Left colon (tissue), 2 donors: Measurements from ENCODE around the gene DNM1. TPM values are rescaled to one million over a fixed set of nuclear protein-coding genes. Genes with fewer than 3 reads are reported as not detected.
A peak's percentile ranks its signal among the peaks of the same experiment; 100 is the strongest.
"Not testable (repeated sequence)": the region's sequence is repeated elsewhere in the genome, so short reads cannot be mapped to it uniquely, and the experiment has no call there.

Experiments used
- ATAC-seq: fragments of 200-7000 bp; cut with Tn5 transposase; one replicate; pipeline ENCODE4 v1.9.1; 2020; ENCODE audit warnings: mild to moderate bottlenecking, moderate library complexity
- DNase-seq, 2 donors: peaks; one replicate each; pipeline ENCODE4 v3.0.0-alpha.2; 2020
- intact Hi-C, 2 donors: fragments of 100-400 bp; cut with DNase I in 1 of 2; cut with micrococcal nuclease in 1 of 2; formaldehyde crosslinking; loops; one replicate each; pipeline versions ENCODE4 v1.11.2 to v1.14.0; 2022; cut with DNase I, micrococcal nuclease
- total RNA-seq, 2 donors: library from RNA; stranded (reverse); fragmentation: NEBNext Ultra II Directional; extraction: Animal tissue kit (Norgen Biotek cat#: 25700); gene quantifications; one replicate each; pipeline ENCODE4 v1.2.1, GENCODE V29; 2021
- donor health status: DM: no; HTN: no; CAD: no.
- donor health status: DM: yes; HTN: yes; CAD: no.

The DNM1 gene
- total RNA-seq, 2 donors from 2014 or later, result 3.8 to 7.8 TPM

DNA sequence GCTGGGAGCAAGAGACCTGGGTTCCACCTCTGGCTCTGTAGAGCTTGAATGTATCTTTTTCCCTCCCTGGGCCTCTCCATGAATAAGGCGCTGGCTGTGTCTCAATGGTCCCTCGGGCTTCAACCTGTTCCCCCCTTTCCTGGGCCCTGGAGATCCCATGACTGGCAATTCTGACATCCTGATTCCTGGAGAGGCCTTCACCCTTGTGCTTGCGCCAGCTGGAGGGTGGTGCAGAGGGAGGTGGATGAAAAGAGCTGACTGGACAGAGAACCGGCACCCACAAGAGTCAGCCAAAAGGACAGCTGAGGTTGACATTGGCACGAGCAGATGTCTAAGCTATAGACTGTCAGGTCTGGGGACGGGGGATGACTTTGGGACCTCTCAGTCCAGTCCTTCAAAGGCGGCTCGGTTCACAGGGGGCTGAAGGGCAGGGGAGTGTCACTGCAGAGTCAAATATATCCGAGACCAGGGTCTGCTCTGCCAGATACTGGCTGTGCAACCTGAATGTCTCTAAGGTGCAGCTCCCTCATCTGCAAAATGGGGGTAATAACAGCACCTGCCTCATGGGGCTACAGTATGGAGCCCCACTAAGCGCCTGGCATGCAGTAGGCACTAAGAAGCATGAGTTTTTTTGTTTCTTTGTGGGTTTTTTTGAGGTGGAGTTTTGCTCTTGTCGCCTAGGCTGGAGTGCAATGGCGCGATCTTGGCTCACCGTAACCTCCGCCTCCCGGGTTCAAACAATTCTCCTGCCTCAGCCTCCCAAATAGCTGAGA lies 13.8 kb downstream of the DNM1 start:
- DNase-seq (no peak), ATAC-seq (no peak)

DNA sequence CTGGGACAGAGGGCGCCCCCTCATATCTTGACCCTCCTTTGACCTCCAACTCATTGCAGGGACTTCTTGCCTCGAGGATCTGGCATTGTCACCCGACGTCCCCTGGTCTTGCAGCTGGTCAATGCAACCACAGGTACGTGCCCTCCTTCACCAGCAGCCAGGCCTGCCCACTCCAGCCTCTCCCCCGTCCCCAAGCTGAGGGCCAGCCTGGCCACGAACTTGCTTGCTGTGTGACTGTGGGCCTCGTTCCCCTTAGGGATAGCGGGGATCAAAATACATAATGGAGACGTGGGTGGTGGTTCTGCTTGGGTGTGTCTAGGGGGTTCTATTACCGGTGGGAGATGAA lies 15.0 kb downstream of the DNM1 start:
- intact Hi-C loops, result no loop called here
- no peak for DNase-seq
- ATAC-seq, result no peak

More for the DNA sequence above, 13.8 kb downstream of the DNM1 start:
- intact Hi-C loops, result no loop called here

DNA sequence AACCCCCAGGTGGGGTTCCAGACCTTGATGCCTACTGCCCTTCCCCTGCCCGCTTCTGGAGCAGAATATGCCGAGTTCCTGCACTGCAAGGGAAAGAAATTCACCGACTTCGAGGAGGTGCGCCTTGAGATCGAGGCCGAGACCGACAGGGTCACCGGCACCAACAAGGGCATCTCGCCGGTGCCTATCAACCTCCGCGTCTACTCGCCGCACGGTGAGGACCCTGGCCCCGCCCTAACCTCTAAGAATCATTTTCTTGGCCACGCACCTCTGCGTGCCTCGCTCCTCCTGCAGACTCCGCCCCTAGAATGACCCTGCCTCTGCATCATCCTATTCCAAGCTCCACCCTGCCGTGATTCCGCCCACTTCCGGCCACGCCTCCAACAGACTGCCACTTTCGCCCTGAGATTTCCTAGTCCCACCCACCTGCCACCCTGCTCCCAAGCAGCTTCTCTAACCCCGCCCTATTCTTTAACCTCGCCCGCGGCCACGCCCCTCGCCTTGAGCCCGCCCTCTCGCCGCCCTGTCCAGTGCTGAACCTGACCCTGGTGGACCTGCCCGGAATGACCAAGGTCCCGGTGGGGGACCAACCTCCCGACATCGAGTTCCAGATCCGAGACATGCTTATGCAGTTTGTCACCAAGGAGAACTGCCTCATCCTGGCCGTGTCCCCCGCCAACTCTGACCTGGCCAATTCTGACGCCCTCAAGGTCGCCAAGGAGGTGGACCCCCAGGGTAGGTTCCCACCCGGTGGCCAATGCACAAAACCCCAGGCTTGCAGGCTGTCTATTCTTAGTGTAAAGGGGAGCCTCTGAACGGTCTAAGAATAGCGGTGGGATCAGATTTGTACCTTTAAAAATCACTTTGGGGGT lies 15.6 kb downstream of the DNM1 start:
- ATAC-seq (peak; percentile 98), DNase-seq (peak; percentile 98 to 99)
- intact Hi-C loops, result no loop called here

GRCh38 chr9:128219831-128220230 lies 16.7 kb downstream of the DNM1 start:
- no peak for ATAC-seq
- no peak for DNase-seq
- intact Hi-C loops, result no loop called here

DNA sequence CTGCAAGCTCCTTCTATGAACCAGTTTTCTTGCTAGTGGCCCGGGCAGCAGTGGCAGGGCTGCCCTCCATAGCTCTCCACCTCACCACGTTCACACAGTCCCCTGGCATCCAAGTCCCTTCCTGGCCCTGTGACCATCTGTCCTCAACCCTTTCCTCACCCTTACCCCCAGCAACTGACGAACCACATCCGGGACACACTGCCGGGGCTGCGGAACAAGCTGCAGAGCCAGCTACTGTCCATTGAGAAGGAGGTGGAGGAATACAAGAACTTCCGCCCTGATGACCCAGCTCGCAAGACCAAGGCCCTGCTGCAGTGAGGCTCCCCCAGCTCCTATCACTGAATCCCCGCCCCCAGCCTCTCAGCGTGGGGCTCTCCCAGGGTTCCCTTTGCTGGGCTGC lies 18.8 kb downstream of the DNM1 start:
- intact Hi-C loops, result no loop called here
- no peak for DNase-seq
- ATAC-seq, result no peak

DNA sequence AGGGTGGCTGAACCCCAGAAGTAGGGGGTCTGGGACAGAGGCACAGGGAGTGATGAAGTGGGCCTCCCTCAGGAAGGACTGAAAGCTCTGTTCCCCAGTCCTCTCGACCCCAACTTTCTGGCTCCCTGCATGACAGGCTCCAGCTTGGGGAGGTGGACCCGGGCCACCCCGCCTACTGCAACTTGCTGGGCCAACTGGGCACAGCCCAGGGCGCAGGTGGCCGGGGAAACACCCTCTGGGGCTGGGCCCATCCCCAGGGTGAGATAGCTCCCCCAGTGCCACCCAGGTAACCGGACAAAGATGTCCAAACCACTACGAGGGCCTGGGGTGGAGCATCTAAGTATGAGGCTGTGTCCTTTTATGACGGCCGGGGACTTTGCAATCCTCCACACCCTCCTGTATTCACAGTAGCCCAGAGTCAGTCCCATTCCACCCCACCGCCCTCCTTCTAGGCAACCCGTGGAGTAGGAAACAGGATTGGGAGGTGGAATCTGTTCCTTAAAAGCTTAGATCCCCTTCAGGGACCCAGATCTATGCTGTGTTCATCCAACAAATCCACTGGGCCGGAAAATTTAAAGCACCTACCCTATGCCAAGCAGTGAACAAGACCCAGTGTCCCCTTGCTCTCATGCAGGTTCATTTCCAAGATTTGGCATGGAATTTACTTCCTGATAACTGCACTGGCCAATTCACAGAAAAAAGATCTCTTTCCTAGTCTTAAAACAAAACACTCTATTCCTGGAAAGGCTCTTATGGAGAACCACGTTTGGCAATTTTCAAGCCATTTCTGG lies 19.9 kb downstream of the DNM1 start:
- intact Hi-C loops, result no loop called here
- DNase-seq, result no peak
- no peak for ATAC-seq

DNA sequence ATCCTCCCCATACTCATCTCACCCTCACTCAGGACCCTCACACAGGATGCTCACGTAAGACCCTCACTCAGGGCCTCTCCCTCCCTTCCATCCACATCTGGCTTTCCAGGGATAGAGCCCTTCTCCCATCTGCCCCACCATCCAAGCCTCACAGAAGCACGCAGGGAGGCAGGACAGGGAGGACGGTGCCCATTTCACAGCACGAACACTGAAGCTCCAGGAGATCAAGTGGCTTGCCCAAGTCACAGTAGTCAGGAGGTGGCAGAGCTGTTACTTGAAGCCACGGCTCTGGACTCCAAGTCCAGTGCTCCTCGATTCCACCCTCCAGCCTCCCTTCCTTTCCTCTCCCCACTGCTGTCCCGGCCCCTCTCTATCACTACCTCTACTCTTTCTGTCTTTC lies 21.7 kb downstream of the DNM1 start:
- ATAC-seq (no peak), DNase-seq (no peak)
- intact Hi-C loops, result no loop called here

DNA sequence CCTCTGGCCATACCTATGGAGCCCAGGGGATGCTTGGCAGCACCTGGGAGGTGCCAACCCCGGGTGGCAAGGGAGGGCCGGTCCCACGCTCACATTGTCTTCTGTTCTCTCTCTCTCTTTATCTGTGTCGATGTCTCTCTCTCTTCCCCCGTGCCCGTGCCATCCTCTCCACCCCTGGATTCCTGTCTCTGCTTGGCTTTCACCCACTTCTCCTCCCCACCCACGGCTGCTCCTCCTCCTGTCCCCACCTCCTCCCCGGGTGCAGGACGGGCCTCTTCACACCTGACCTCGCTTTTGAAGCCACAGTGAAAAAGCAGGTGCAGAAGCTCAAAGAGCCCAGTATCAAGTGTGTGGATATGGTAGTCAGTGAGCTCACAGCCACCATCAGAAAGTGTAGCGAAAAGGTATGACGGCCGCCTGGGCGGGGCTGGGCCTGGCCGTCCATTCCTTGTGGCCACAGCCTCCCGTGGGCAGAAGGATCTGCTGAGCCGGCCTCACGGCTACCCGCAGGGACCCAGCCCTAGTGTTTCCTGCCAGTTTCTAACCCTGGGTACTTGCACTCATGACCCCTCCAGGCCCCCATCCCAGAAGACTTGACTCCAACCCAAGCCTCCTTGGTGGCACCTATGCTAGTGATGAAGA lies 22.7 kb downstream of the DNM1 start:
- ATAC-seq, result no peak
- intact Hi-C loops, result no loop called here
- DNase-seq, result no peak

- DNase-seq, result no peak
- no peak for ATAC-seq
- intact Hi-C loops, result no loop called here
Observed at GRCh38 chr9:128226412-128226801, 23.2 kb downstream of the DNM1 start.

DNA sequence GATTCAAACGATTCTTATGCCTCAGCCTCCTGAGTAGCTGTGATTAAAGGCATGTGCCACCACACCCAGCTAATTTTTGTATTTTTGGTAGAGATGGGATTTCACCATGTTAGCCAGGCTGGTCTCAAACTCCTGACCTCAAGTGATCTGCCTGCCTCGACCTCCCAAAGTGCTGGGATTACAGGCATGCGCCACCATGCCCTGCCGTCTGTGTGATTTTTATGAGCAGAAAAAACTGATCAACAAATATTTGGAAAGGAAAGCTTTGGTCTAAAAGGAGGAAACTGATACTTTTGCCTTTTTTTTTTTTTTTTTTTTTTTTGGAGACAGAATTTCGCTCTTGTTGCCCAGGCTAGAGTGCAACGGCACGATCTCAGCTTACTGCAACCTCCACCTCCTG lies 27.7 kb downstream of the DNM1 start:
- ATAC-seq, DNase-seq, intact Hi-C loops: not testable (repeated sequence)

DNA sequence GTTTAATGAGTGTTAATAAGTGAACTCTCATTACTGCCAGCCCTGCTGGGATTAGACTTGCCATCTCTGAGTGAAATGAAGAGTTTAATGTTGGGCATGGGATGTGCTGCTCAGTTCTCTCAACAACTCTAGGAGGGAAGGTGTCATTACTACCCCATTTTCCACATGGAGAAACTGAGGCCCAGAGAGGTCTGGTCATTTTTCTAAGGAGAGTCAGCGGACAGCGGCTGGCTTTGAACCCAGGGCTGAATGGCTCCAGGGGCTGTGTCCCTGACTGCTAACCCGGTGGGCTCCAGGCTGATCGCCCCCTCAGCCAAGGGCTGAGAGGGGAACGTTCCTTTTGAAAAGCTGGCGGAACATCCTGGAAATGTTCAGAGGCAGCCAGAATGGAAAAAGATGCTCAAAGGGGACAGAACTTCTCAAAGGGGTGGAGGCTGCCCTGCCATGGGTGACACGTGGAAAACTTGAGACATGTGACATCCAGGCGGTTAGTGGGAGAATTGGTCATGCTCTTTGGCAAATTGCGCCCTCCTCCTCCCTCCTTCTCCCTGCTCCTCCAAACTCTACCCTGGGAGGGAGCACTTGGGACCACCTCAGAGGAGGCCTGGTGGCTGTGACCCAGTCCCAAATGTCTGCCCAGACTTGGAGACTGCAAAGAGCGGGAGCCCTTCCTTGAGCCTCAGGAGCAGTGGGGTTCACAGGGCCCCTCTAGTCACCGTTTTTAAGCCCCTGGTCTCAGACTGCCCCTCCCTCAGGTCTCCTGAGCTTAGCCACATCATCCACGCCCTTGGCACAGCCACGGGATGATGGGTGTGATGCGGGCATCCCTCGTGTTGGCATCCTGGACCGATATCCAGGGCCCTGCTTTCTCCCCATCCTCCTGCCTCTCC lies 28.7 kb downstream of the DNM1 start:
- DNase-seq (no peak), ATAC-seq (no peak)
- intact Hi-C loops, result no loop called here

- ATAC-seq (no peak), DNase-seq (no peak)
- intact Hi-C loops, result no loop called here
Observed at GRCh38 chr9:128232528-128233428, 29.6 kb downstream of the DNM1 start.

DNA sequence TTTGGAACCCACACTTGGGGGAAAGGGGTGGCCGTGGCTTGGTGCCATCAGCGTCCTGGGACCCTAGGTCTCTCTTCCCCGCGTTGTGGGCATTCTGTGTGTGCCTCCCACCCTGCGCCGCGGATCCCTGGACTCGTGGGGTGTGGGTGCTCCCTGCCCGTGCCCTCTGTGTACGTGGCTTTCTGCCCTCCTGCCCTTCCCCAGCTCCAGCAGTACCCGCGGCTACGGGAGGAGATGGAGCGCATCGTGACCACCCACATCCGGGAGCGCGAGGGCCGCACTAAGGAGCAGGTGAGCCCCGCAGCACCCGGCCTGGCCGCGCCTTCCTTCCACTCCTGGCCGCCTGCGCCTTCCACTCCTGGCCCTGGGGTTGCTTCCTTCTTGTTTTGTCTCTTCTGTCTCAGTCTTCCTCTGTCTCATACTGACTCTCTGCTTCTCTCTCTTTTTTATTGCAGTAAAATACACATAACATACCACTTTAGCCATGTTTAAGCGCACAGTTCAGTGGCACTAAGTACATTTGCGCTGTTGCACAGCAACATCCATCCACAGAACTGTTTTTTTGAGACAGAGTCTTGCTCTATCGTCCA lies 30.7 kb downstream of the DNM1 start:
- no peak for DNase-seq

GRCh38 chr9:128242124-128242523 lies 38.9 kb downstream of the DNM1 start:
- ATAC-seq (no peak), DNase-seq (no peak)
- intact Hi-C loops, result no loop called here

More for the DNA sequence above, 30.7 kb downstream of the DNM1 start:
- ATAC-seq, result no peak
- intact Hi-C loops, result no loop called here

DNA sequence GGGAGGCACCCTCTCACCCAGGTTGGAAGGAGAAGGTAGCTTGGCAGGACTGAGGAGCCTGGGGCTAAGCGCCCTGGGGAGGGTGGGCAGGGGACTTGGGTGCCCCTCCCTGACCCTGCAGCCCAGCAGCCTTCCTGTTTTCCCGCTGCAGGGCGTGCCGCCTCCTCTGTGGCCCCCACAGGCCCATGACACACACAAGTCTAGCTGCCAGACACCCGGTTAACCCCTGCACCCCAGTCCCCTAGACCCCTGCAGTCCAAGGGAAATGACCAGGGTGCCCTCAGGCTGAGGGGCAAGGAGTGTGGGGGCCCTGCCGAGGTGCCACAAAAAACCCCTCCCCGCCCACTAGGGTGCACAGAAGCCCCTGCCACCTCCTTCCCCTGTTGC lies 39.6 kb downstream of the DNM1 start:
- intact Hi-C loops, result no loop called here
- DNase-seq (no peak), ATAC-seq (no peak)

GRCh38 chr9:128243215-128244018 lies 40.2 kb downstream of the DNM1 start:
- intact Hi-C loops, result no loop called here
- DNase-seq, result no peak
- no peak for ATAC-seq
